ENCODE results near the gene TSC22D1.
"Not testable (repeated sequence)": the region's sequence is repeated elsewhere in the genome, so short reads cannot be mapped to it uniquely, and the experiment has no call there.

The TSC22D1 gene

GRCh38 chr13:44498969-44499368 lies 77.2 kb downstream of the TSC22D1 start:
- no peak for DNase-seq

GRCh38 chr13:44498502-44498901 lies 77.6 kb downstream of the TSC22D1 start:
- DNase-seq, result peak; percentile 42

- DNase-seq, result no peak
Observed at GRCh38 chr13:44497801-44498200, 78.3 kb downstream of the TSC22D1 start.

GRCh38 chr13:44493213-44493812 lies 82.8 kb downstream of the TSC22D1 start:
- no peak for DNase-seq

GRCh38 chr13:44489751-44490150 lies 86.4 kb downstream of the TSC22D1 start:
- DNase-seq, result no peak

GRCh38 chr13:44487989-44488388 lies 88.1 kb downstream of the TSC22D1 start:
- no peak for DNase-seq

- no peak for DNase-seq
Observed at GRCh38 chr13:44484562-44485138, 91.5 kb downstream of the TSC22D1 start.

- no peak for DNase-seq
Observed at GRCh38 chr13:44474122-44474910, 101.8 kb downstream of the TSC22D1 start.

GRCh38 chr13:44471686-44472085 lies 104.4 kb downstream of the TSC22D1 start:
- peak; percentile 22 for DNase-seq

- DNase-seq, result peak; percentile 76
Observed at GRCh38 chr13:44470638-44471562, 105.2 kb downstream of the TSC22D1 start.

GRCh38 chr13:44468874-44469273 lies 107.3 kb downstream of the TSC22D1 start:
- DNase-seq, result no peak

GRCh38 chr13:44465318-44465717 lies 110.8 kb downstream of the TSC22D1 start:
- DNase-seq, result peak; percentile 17

- no peak for DNase-seq
Observed at GRCh38 chr13:44464471-44464870, 111.7 kb downstream of the TSC22D1 start.

- no peak for DNase-seq
Observed at GRCh38 chr13:44463759-44464158, 112.4 kb downstream of the TSC22D1 start.

GRCh38 chr13:44459674-44460073 lies 116.5 kb downstream of the TSC22D1 start:
- no peak for DNase-seq

- no peak for DNase-seq
Observed at GRCh38 chr13:44458313-44458975, 117.7 kb downstream of the TSC22D1 start.

GRCh38 chr13:44456212-44456611 lies 119.9 kb downstream of the TSC22D1 start:
- DNase-seq, result not testable (repeated sequence)

- no peak for DNase-seq
Observed at GRCh38 chr13:44455769-44456168, 120.4 kb downstream of the TSC22D1 start.

- DNase-seq, result no peak
Observed at GRCh38 chr13:44453881-44454280, 122.2 kb downstream of the TSC22D1 start.

- no peak for DNase-seq
Observed at GRCh38 chr13:44453069-44453468, 123.1 kb downstream of the TSC22D1 start.

GRCh38 chr13:44452418-44452817 lies 123.7 kb downstream of the TSC22D1 start:
- DNase-seq, result no peak

- DNase-seq, result no peak
Observed at GRCh38 chr13:44451651-44452050, 124.5 kb downstream of the TSC22D1 start.

GRCh38 chr13:44451126-44451525 lies 125.0 kb downstream of the TSC22D1 start:
- DNase-seq, result no peak
